IMR-90 (cell line): ENCODE results near the gene ATP11A. TPM values are rescaled to one million over a fixed set of nuclear protein-coding genes. Genes with fewer than 3 reads are reported as not detected.

ENCODE experiments used
- ATAC-seq: fragments of 200-7000 bp; cut with Tn5 transposase; 2 replicates; pipeline ENCODE4 v1.9.1; 2020; ENCODE audit warnings: low read depth, mild to moderate bottlenecking, moderate library complexity
- BruUV-seq: library from RNA; stranded (reverse); fragments of 400-500 nt; replicated peaks from 2 replicates; lab custom pipeline; 2021; lab: Mats Ljungman, UMichigan
- CTCF ChIA-PET: fragments of 300-600 bp; formaldehyde crosslinking; extraction: SDS; loops from one replicate; lab custom pipeline; 2021; ENCODE audit warnings: antibody characterized with exemption; lab: Yijun Ruan, JAX
- POLR2A ChIA-PET: fragments of 300-600 bp; sonication (Branson Sonifier 250); formaldehyde crosslinking; loops from one replicate; lab custom pipeline; 2022; ENCODE audit warnings: antibody characterized with exemption; ENCODE audit not compliant: unreplicated experiment; lab: Charles Lee
- DNase-seq: peaks from one replicate; pipeline ENCODE4 v3.0.0; 2013
- H2AFZ ChIP-seq: replicated peaks from 2 replicates; pipeline ENCODE3; 2013; ENCODE audit warnings: low read length, mild to moderate bottlenecking; ENCODE audit not compliant: poor library complexity
- H2AK5ac ChIP-seq: 2 replicates; pipeline ENCODE4 v1.6.1; 2013; ENCODE audit warnings: low read depth, low read length, inconsistent platforms
- H2AK9ac ChIP-seq: replicated peaks from 2 replicates; pipeline ENCODE3; 2013; ENCODE audit warnings: mild to moderate bottlenecking, low read depth, low read length, moderate library complexity; ENCODE audit not compliant: poor library complexity
- H2BK120ac ChIP-seq: 2 replicates; pipeline ENCODE4 v1.6.1; 2013; ENCODE audit warnings: low read depth, low read length, inconsistent platforms
- H2BK15ac ChIP-seq: 3 replicates; pipeline ENCODE4 v1.6.1; 2013; ENCODE audit warnings: low read depth, low read length, inconsistent platforms
- H2BK20ac ChIP-seq: 2 replicates; pipeline ENCODE4 v1.6.1; 2013; ENCODE audit warnings: low read depth, mild to moderate bottlenecking, inconsistent platforms, low read length, moderate library complexity
- H2BK5ac ChIP-seq: 2 replicates; pipeline ENCODE4 v1.6.1; 2013; ENCODE audit warnings: mild to moderate bottlenecking, low read depth, low read length, inconsistent platforms; ENCODE audit not compliant: poor library complexity, severe bottlenecking
- H3K14ac ChIP-seq: replicated peaks from 2 replicates; pipeline ENCODE4 v1.6.1; 2013; ENCODE audit warnings: low read depth, low read length, inconsistent platforms
- H3K18ac ChIP-seq: 2 replicates; pipeline ENCODE4 v1.6.1; 2013; ENCODE audit warnings: low read depth, low read length, control low read depth
- H3K23ac ChIP-seq: 2 replicates; pipeline ENCODE4 v1.6.1; 2013; ENCODE audit warnings: low read depth, low read length, inconsistent platforms
- H3K27ac ChIP-seq: 2 replicates; pipeline ENCODE4 v1.5.1; 2013; ENCODE audit warnings: mild to moderate bottlenecking, control low read depth, low read length; ENCODE audit not compliant: insufficient read depth
- H3K27me3 ChIP-seq: 2 replicates; pipeline ENCODE4 v1.6.1; 2013; ENCODE audit warnings: low read length; ENCODE audit not compliant: control insufficient read depth, insufficient read depth
- H3K36me3 ChIP-seq: 2 replicates; pipeline ENCODE4 v1.6.1; 2013; ENCODE audit warnings: low read length, mixed read lengths; ENCODE audit not compliant: control insufficient read depth, insufficient read depth
- H3K4ac ChIP-seq: 2 replicates; pipeline ENCODE4 v1.6.1; 2013; ENCODE audit warnings: low read depth, low read length, inconsistent platforms
- H3K4me1 ChIP-seq: 2 replicates; pipeline ENCODE4 v1.6.1; 2013; ENCODE audit warnings: low read length, mixed read lengths; ENCODE audit not compliant: control insufficient read depth, insufficient read depth
- H3K4me2 ChIP-seq: 2 replicates; pipeline ENCODE4 v1.6.1; 2013; ENCODE audit warnings: low read depth, mild to moderate bottlenecking, control low read depth, low read length, moderate library complexity
- H3K4me3 ChIP-seq: 2 replicates; pipeline ENCODE4 v1.5.1; 2013; ENCODE audit warnings: low read depth, mild to moderate bottlenecking, control low read depth, low read length, moderate library complexity; ENCODE audit not compliant: insufficient read depth
- H3K56ac ChIP-seq: 2 replicates; pipeline ENCODE4 v1.6.1; 2013; ENCODE audit warnings: low read length, inconsistent platforms; ENCODE audit not compliant: insufficient read depth; ENCODE audit errors: extremely low read depth
- H3K79me1 ChIP-seq, 2 experiments: 2 replicates each; pipeline ENCODE4 v1.6.1; 2013; ENCODE audit warnings: low read length in 2 of 2, inconsistent platforms in 1 of 2, low read depth in 1 of 2
- H3K9ac ChIP-seq: 2 replicates; pipeline ENCODE4 v1.6.1; 2013; ENCODE audit warnings: low read depth, low read length, control low read depth
- H3K9me1 ChIP-seq: 2 replicates; pipeline ENCODE4 v1.6.1; 2013; ENCODE audit warnings: low read length, inconsistent platforms; ENCODE audit not compliant: insufficient read depth
- H3K9me3 ChIP-seq: 2 replicates; pipeline ENCODE4 v1.6.1; 2013; ENCODE audit warnings: low read length; ENCODE audit not compliant: control insufficient read depth, insufficient read depth
- H4K20me1 ChIP-seq: 2 replicates; pipeline ENCODE4 v1.6.1; 2013; ENCODE audit warnings: low read length, inconsistent platforms; ENCODE audit not compliant: insufficient read depth
- H4K5ac ChIP-seq: 2 replicates; pipeline ENCODE4 v1.6.1; 2013; ENCODE audit warnings: mild to moderate bottlenecking, low read depth, low read length, control low read depth
- H4K8ac ChIP-seq, 2 experiments: 2 replicates each; pipeline ENCODE4 v1.6.1; 2013; ENCODE audit warnings: low read depth in 2 of 2, low read length in 2 of 2, control low read depth in 1 of 2, inconsistent platforms in 1 of 2
- H4K91ac ChIP-seq: 2 replicates; pipeline ENCODE4 v1.6.1; 2013; ENCODE audit warnings: low read depth, low read length, inconsistent platforms; ENCODE audit not compliant: insufficient read depth
- CEBPB ChIP-seq: IDR thresholded peaks from 2 replicates; pipeline ENCODE4 v1.6.1; 2012; ENCODE audit warnings: low read depth, low read length, improper control_type of control experiment
- MAFK ChIP-seq: IDR thresholded peaks from 2 replicates; pipeline ENCODE4 v1.6.1; 2012; ENCODE audit warnings: low read depth, low read length, improper control_type of control experiment
- MXI1 ChIP-seq: IDR thresholded peaks from 2 replicates; pipeline ENCODE4 v1.6.1; 2012; ENCODE audit warnings: low read depth, mild to moderate bottlenecking, low read length, moderate library complexity, borderline replicate concordance
- POLR2A ChIP-seq: IDR thresholded peaks from 2 replicates; pipeline ENCODE4 v1.6.1; 2012; ENCODE audit warnings: mild to moderate bottlenecking, low read depth, low read length
- RAD21 ChIP-seq: IDR thresholded peaks from 2 replicates; pipeline ENCODE4 v1.6.1; 2012; ENCODE audit warnings: low read length, improper control_type of control experiment
- WGBS, 2 experiments: methylation state at CpG; one replicate each; pipeline versions ENCODE4 v1.1.5 to v1.1.7; 2013; ENCODE audit warnings: missing lambda C conversion rate in 2 of 2; ENCODE audit not compliant: insufficient read length in 1 of 2; ENCODE audit errors: extremely low coverage in 2 of 2; 5-methylcytosine and 5-hydroxymethylcytosine counted together
- dilution Hi-C: fragments of 300-500 bp; cut with HindIII; formaldehyde crosslinking; loops from one replicate; pipeline ENCODE4 v1.14.3; 2018; ENCODE audit warnings: low sequenced_read_pairs; ENCODE audit not compliant: unreplicated experiment
- in situ Hi-C: fragments of 300-500 bp; cut with MboI; formaldehyde crosslinking; loops from 3 replicates; pipeline ENCODE4 v1.14.3; 2019; ENCODE audit warnings: low sequenced_read_pairs, inconsistent platforms, mixed read lengths
- intact Hi-C: fragments of 100-400 bp; cut with micrococcal nuclease; formaldehyde crosslinking; loops from 2 replicates; pipeline ENCODE4 v1.10.0; 2022
- polyA plus RNA-seq, 3 experiments: library from polyadenylated mRNA; depleted of rRNA; stranded (reverse); fragments of >200 nt; gene quantifications; 2 replicates each; pipeline ENCODE4 v1.2.3, GENCODE V29; 2012; ENCODE audit warnings: low replicate concordance in 1 of 3
- total RNA-seq: library from RNA; depleted of rRNA; stranded (reverse); fragments of >200 nt; gene quantifications from 2 replicates; pipeline ENCODE4 v1.2.3, GENCODE V29; 2012
- TF ChIP-seq, protein P1 (sequence below): conservative IDR thresholded peaks from 2 replicates; pipeline ENCODE4 v1.5.1; 2012; ENCODE audit warnings: mild to moderate bottlenecking, low read depth, low read length, improper control_type of control experiment

The ATP11A gene
- total and polyA plus RNA-seq, 2 of the 4 experiments (the other 2 are of a cell fraction), result 8.4 to 12.0 TPM

DNA sequence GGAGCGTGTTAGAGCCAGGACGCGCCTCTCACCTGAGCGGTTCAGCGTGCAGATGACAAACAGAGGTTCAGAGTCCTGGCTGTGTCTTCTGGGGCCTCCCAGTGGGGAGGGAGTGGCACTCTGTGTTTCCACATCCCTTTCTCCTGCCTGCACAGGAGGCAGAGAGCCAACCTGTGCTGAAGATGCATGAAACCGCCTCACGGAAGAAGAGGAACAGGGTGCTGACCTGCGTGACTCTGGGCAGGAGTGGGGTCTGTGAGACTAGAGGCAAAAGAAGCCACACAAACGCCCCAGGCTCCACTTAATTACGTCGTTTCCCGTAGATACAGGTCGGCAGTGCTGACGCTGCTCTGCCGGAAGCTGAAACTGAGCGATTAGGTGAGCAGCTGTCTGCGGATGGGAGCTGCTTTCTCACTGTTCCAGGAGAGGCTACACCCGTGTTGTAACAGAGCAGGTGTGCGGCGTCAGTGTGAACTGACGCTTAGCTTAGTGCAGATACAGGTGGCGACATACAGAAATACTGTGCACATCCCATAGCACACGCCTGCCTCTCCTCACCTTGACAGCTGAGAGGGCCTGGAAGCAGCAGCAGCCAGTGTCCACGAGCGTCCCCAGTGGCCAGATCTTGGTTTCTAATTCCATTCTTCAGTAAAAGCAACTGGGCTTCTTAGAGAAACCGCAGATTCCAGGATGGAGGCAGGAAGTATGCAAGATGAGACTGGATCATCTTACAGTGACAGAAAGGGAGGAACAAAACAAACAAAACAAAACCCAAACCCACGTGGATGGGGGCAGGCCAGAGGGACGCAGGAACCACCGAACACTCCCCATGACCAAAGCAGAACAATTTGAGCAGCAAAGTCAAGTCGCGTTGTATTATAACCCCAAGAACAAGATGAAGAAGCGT lies 241.4 kb downstream of the ATP11A start:
- no peak for TF ChIP-seq POLR2A
- TF ChIP-seq, protein P1, sequence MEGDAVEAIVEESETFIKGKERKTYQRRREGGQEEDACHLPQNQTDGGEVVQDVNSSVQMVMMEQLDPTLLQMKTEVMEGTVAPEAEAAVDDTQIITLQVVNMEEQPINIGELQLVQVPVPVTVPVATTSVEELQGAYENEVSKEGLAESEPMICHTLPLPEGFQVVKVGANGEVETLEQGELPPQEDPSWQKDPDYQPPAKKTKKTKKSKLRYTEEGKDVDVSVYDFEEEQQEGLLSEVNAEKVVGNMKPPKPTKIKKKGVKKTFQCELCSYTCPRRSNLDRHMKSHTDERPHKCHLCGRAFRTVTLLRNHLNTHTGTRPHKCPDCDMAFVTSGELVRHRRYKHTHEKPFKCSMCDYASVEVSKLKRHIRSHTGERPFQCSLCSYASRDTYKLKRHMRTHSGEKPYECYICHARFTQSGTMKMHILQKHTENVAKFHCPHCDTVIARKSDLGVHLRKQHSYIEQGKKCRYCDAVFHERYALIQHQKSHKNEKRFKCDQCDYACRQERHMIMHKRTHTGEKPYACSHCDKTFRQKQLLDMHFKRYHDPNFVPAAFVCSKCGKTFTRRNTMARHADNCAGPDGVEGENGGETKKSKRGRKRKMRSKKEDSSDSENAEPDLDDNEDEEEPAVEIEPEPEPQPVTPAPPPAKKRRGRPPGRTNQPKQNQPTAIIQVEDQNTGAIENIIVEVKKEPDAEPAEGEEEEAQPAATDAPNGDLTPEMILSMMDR, result peak; percentile 67
- no peak for TF ChIP-seq MXI1
- TF ChIP-seq RAD21, result peak; percentile 46
- TF ChIP-seq CEBPB, result no peak
- no peak for TF ChIP-seq MAFK
- no peak overlapping the region for H3K9ac ChIP-seq
- no peak overlapping the region for H4K5ac ChIP-seq
- no peak overlapping the region for H3K56ac ChIP-seq
- ChIA-PET POLR2A (no interaction called here), CTCF (interaction anchor here (1.0 to 1.9 kb wide), 2 partner anchors 11 to 12 kb away, joined by 4 read pairs; no protein-coding TSS in a partner anchor)
- no peaks in the 10 kb centered on the region for H4K20me1 ChIP-seq
- H3K23ac ChIP-seq, result no peak overlapping the region
- H3K4me3 ChIP-seq, result no peak overlapping the region
- peaks cover 44% of the 10 kb centered on the region for H3K27me3 ChIP-seq
- H3K18ac ChIP-seq, result no peak overlapping the region
- peaks cover 2% of the 10 kb centered on the region; the same call in 1 of the 2 replicates for H3K9me3 ChIP-seq
- H3K4me2 ChIP-seq, result 0 out of 2 replicates have a peak overlapping the region, but pooled peaks have one; percentile 33
- H2BK120ac ChIP-seq, result no peak overlapping the region
- no peaks in the 10 kb centered on the region for H3K79me1 ChIP-seq
- no peak overlapping the region for H4K91ac ChIP-seq
- WGBS, 2 experiments, result 65% methylated on average over 11 of the region's 32 CpGs; no CpG with 5 or more reads in 1 of the 2 experiments
- H3K4ac ChIP-seq, result no peak overlapping the region
- no peak overlapping the region for H3K27ac ChIP-seq
- no peak overlapping the region for H3K14ac ChIP-seq
- peaks cover 5% of the 10 kb centered on the region; the same call in 1 of the 2 replicates for H3K9me1 ChIP-seq
- BruUV-seq, result no TSS peak
- intact Hi-C loops (no loop called here), dilution Hi-C loops (no loop called here), in situ Hi-C loops (loop anchor here (25.0 kb wide), 2 partner anchors 306 to 456 kb away; no protein-coding TSS in a partner anchor)
- H4K8ac ChIP-seq, result no peak overlapping the region
- DNase-seq (peak; percentile 76), ATAC-seq (peak; percentile 93)
- H2AK9ac ChIP-seq, result no peak overlapping the region
- no peak overlapping the region for H2BK5ac ChIP-seq
- H2BK15ac ChIP-seq, result no peak overlapping the region
- no peaks in the 10 kb centered on the region for H3K4me1 ChIP-seq
- no peaks in the 10 kb centered on the region for H3K36me3 ChIP-seq
- H2AFZ ChIP-seq, result peak overlapping the region; percentile 85
- H2AK5ac ChIP-seq, result no peak overlapping the region
- no peak overlapping the region for H2BK20ac ChIP-seq
